HG02798 (cell line): ENCODE results near the gene CIITA.
A peak's percentile ranks its signal among the peaks of the same experiment; 100 is the strongest.

ENCODE experiments used
- ATAC-seq: cut with Tn5 transposase; IDR thresholded peaks from one replicate; pipeline ENCODE4 v1.9.1; 2021; ENCODE audit warnings: mild to moderate bottlenecking; ENCODE audit not compliant: unreplicated experiment, poor library complexity

The CIITA gene

GRCh38 chr16:10932959-10933710, 56.1 kb downstream of the CIITA start:
- ATAC-seq, result no peak

GRCh38 chr16:10933865-10934264, 56.9 kb downstream of the CIITA start:
- ATAC-seq, result no peak

GRCh38 chr16:10934325-10935107, 57.5 kb downstream of the CIITA start:
- no peak for ATAC-seq

- no peak for ATAC-seq
These were observed 58.4 kb downstream of the CIITA start for GRCh38 chr16:10935226-10935915.

GRCh38 chr16:10936272-10936984, 59.4 kb downstream of the CIITA start:
- no peak for ATAC-seq

- no peak for ATAC-seq
These were observed 60.3 kb downstream of the CIITA start for GRCh38 chr16:10937068-10937859.

- ATAC-seq, result no peak
These were observed 61.3 kb downstream of the CIITA start for GRCh38 chr16:10938321-10938720.

- ATAC-seq, result no peak
These were observed 62.0 kb downstream of the CIITA start for GRCh38 chr16:10938796-10939648.

- no peak for ATAC-seq
These were observed 62.7 kb downstream of the CIITA start for GRCh38 chr16:10939649-10940234.

- no peak for ATAC-seq
These were observed 63.6 kb downstream of the CIITA start for GRCh38 chr16:10940501-10941079.

- ATAC-seq, result no peak
These were observed 64.3 kb downstream of the CIITA start for GRCh38 chr16:10941127-10941933.

- ATAC-seq, result peak; percentile 0
These were observed 64.9 kb downstream of the CIITA start for GRCh38 chr16:10941935-10942351.

GRCh38 chr16:10942352-10943063, 65.5 kb downstream of the CIITA start, which contains the start of gene DEXI:
DEXI (minus strand) TSS chr16:10942468; CDS start chr16:10942005, 463 bp downstream.
- ATAC-seq, result peak; percentile 77

GRCh38 chr16:10943064-10943353, 66.0 kb downstream of the CIITA start:
- no peak for ATAC-seq

- peak; percentile 80 for ATAC-seq
These were observed 67.5 kb downstream of the CIITA start, which contains the start of gene CLEC16A for GRCh38 chr16:10944249-10945064. CLEC16A (plus strand) TSS chr16:10944564; CDS start chr16:10944718, 154 bp downstream.
